ENCODE measurements around the gene SLC10A3.
"Not testable (repeated sequence)": the region's sequence is repeated elsewhere in the genome, so short reads cannot be mapped to it uniquely, and the experiment has no call there.

The SLC10A3 gene

DNA sequence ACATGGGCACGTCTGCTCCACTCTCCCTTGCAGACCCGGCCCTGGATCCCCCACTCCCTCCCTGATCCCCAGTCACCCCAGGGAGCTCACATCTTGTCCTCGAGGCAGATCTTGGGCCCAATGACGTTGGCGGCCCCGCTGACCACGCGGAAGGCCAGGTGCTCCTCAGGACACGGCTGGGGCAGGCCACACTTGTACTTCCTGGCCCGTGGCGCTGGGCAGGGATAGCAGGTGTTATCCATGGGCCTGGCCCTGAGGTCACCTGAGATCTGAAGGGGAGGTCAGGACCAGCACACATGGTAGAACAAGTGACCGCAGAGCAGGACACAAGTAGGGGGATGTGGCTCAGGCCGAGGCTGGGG lies 17.9 kb upstream of the SLC10A3 start:
- DNase-seq = no peak

DNA sequence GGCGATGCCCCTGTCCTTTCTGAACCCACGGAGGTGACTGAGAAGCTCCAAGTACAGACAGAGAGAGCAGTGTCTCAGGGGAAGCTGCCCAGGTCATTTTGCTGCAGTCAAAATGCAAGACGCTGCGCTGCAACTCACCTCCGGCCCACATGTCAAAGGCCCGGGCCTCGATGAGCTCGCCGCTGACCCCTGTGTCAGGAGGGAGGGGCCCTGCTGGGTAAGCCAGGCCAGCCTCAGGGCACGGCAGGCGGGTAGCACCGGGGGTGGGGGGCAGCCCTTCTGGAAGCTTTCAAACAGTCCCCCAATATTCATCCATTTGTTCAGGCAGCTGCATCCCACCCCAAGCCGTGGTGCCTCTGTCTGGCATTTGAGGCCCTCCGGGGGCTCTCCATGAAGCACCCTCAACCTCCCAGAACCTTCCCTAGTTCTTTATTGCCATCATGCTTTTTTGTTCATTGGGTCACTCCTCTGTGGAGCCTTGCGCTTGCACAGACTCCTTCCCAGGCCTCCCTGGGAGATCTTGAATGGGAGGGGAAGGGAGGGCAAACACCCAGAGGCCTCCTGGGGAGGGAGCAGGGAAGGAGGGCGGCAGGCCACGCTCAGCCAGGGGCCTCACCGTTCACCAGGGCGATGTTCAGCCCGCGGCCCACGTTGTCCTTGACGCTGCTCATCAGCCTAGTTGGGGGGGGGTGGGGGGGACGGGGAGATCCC lies 17.4 kb upstream of the SLC10A3 start:
- DNase-seq = no peak

DNA sequence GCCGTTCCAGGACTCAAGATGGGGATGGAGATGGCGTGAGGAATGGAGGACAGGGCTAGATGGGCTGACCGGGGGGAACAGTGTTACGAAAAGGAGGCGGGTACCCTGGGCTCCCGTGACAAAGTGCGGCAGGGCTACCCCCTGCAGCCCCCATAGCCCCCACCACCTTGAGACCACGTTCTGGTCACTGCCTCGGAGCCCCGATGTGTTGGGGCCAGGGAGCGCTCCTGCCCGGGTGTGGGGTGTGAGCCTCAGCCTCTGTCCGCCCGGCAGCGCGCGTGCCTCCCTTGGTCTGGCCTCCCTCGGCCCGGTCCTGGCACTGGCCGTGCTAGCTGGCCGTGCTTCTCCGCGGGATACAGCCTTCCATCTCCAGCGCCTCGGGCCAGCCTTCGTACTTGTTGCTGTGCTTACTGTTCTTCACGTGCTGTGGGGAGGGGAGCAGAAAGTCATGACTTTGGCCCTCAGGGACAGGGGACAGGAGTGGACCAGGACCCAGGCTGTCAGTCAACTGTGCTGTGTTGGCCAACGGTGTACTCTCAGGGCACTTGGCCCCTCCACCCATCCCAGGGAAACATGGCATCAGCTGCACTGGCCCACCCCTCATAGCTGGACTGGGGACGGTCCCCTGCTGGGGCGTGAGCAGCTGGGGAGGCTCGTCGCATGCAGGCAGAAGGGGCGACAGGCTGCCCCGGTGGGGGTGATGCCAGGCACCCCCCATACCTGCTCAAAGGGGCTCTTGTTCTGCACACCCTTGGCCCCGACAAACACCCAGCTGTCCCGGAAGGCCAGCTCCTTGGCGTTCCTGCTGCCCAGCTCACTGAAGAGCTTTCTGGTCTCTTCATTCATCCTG lies 16.3 kb upstream of the SLC10A3 start:
- DNase-seq = no peak

DNA sequence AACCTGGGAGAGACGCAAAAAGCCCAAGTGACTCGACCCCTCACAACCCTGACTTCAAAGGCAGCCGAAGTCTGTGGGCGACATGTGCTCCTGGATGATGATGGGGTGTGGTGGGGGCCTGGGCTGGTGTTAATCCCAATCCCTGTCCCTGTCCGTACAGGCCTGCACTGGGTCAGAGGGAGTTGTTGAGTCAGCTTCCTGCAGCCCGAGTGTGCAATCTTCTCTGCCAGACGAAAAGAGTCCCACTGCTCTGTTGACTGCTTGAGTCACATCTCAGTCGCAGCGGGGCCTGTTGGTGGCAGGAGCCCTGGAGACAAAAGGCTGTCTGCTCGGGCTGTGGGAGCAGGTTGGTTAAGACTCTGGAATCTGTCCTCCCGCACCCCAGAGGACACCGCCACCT lies 15.3 kb upstream of the SLC10A3 start:
- DNase-seq = no peak

DNA sequence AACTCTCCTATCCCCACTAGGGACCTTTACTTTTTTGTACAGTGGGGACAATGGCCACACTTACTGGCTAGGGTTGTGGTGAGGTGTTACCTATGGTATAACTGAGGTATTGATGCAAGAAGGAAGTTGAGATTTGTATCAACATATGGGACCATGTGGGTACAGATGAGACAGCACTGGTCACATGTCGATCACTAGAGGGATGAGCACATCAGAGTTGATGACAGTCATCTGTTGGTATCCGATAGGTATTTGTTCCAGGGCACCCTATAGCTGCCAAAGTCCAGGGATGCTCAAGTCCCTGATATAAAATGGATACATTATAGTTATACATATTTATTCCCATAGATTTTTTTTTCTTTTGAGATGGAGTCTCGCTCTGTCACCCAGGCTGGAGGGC lies 12.6 kb upstream of the SLC10A3 start:
- no peak for DNase-seq

DNA sequence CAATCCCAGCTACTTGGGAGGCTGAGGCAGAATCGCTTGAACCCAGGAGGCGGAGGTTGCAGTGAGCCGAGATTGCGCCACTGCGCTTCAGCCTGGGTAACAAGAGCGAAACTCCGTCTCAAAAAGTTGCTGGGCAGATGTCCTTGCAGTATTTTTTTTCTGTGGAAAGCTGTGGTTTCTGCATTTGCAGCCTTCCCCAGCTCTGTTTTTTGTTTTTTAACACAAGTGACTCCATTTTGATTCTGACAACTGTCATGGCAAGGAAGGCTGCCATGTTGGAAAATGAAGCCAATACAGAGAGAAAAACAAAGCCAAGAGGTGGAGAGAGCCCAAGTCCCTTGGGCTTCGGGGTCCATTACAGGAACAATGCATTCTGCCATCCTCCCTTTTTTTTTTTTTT lies 11.7 kb upstream of the SLC10A3 start:
- no peak for DNase-seq

DNA sequence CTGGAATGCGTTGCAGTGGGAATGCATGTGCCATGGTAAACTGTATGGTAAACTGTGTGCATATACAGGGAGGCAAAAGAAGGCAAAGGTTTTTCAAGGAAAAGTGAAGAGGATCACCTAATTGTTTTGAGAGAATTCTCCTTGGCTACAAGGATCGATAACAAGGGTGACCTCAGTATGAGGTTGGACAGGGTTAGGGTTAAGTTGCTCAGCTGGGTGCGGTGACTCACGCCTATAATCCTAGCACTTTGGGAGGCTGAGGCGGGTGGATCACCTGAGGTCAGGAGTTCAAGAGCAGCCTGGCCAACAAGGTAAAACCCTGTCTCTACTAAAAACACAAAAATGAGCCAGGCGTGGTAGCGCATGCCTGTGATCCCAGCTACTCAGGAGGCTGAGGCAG lies 11.0 kb upstream of the SLC10A3 start:
- not testable (repeated sequence) for DNase-seq

DNA sequence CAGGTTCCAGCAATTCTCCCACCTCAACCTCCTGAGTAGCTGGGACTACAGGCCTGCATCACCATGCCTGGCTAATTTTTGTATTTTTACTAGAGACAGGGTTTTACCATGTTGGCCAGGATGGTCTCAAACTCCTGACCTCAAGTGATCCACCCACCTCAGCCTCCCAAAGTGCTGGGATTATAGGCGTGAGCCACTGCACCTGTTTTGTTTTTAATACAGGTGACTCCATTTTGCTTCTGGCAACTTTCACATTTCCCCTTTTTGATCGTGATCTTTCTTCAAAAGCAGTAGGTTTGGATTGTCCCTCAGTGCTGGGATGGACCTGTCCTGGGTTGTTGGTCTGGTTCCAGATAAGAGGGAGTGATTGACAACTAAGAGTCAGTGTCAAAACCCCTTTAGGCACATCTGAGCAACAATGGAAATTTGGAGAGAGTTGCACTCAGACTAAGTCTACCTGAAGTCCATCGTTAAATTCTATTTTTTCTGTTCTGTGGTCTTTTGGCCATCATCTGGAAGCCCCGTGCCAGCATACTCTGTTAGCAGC lies 6.2 kb upstream of the SLC10A3 start:
- DNase-seq = not testable (repeated sequence)

DNA sequence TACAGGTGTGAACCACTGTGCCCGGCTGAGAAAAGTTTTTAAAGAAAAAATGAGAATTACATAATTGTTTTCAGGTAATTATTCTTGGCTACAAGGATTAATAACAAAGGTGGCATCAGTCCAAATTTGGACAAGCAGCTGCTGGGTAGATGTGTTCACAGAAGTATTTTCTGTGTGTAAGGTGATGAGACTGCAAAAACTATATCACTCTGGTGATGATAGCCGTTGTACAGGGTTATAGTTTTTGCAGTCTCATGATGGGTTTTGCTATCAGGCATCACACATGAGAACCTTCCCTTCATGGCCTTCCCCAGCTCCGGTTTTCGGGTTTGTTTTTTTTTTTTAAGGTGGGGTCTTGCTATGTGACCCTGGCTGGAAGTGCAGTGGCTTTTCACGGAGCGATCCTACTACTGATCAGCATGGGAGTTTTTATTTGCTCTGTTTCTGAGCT lies 5.1 kb upstream of the SLC10A3 start:
- DNase-seq = no peak

DNA sequence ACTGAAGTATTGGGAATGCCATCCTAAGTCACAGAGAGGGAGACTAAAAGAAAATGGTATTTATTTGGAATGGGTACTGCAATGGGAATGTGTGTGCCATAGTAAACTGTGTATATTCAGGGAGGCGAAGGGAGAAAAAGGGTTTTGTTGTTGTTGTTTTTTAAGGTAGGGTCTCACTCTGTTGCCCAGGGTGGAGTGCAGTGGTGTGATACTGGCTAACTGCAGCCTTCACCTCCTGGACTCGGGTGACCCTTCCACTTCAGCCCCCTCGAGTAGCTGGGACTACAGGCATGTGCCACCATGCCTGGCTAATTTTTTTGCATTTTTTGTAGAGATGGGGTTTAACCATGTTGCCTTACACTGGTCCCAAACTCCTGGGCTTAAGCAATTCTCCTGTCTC lies 4.3 kb upstream of the SLC10A3 start:
- DNase-seq = no peak

DNA sequence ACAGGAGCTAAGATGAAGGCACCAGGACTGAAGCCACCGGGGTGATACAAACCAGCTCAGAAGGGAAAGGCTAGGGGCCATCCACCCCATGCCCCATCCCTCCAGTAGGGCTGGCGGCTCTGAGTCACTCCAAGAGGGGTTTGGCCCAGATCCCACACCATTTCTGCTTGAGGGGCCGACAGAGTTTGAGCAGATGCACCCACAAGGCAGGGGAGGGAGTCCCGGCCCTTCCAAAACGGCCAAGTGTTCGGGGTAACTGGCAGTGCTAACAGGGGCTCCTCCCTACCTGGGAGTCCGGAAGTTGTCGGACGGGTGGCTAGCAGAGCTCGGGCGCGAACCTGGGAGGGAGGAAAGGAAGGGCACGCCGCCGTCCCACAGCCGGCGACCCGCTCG lies 412 bp downstream of the SLC10A3 start:
- DNase-seq = no peak

DNA sequence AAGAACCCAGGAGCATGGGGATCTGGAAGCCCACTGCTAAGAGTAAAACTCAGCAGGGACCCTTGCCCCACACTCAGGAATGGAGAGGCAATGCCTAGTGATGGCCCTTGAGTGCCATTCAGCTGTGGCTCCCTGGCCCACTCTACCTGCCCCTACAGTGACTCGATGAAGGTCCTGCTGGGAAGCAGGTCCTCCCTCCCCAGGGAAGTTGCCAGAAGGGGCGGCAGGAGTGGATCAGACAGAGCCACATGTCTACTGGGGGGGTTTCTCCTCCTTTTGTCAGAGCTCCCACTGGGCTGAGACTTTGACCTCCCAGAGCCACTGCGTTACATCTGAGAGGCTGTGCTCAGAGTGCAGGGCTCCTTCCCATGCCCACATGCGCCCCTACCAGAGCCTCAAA lies 1.2 kb downstream of the SLC10A3 start:
- no peak for DNase-seq

DNA sequence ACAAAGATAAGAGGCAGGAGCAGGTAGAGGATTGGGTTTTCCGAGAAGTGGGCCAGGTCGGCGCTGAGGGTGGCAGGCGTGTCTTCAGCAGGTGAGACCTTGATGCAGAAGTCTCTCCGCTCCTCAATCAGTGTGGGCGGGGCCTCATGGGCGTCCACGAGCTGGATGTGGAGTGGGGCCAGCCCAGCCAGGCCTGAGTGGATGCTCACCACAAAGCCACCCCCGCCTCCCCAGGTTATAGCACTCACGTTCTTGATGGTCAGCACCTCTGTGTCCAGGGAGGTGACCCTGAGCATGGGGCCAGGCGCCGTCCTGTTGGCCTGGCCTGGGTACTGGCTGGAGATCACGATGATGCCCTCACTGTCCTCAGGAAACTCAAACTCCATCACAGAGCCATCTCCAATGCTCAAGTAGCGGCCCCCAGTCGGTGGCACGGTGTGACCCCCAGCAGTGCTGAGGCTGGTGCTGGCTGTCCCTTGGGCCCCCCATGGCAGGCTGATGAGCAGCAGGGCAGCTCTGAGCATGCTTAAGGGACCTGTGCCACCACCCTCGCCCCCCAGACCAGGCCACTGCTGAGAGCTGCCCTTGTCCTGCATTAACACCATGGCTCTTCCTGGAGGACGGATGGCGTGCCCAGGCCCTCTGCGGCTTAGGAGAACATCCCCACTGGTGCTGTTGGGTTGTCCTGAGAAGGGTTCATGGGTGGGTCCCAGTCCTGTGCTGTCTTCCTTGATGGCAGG lies 1.9 kb downstream of the SLC10A3 start:
- DNase-seq = no peak

DNA sequence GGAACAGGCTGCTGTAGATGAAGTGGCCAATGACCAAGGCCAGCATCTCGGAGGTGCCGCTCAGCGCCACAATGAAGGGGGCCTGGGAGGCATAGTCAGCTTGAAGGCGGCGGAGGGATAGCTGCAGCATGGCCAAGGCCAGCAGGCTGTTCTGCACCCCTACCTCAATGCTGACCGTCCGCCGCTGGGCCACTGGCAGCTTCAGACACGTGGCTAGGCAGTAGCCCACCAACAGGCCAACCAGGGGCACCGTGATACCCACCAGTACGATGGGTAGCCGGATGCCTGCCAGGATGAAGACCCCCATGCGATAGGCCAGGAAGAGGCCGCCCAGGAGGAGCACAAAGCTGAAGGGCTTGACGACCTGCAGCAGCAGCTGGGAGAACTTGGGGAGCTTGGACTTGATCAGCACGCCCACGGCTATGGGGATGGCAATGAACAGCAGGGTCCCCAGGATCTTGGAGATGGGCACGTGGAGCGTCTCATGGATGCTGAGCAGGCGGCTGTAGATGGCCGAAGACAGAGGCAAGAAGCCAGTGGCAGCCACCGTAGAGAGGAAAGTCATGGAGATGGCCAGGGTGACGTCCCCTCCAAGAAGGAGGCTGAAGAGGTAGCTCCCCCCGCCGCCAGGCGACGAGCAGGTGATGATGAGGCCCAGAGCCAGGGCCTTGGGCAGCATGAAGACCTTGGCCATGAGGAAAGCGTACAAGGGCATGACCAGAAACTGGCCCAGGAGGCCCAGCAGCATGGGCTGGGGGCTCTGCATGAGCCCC lies 2.7 kb downstream of the SLC10A3 start:
- no peak for DNase-seq

DNA sequence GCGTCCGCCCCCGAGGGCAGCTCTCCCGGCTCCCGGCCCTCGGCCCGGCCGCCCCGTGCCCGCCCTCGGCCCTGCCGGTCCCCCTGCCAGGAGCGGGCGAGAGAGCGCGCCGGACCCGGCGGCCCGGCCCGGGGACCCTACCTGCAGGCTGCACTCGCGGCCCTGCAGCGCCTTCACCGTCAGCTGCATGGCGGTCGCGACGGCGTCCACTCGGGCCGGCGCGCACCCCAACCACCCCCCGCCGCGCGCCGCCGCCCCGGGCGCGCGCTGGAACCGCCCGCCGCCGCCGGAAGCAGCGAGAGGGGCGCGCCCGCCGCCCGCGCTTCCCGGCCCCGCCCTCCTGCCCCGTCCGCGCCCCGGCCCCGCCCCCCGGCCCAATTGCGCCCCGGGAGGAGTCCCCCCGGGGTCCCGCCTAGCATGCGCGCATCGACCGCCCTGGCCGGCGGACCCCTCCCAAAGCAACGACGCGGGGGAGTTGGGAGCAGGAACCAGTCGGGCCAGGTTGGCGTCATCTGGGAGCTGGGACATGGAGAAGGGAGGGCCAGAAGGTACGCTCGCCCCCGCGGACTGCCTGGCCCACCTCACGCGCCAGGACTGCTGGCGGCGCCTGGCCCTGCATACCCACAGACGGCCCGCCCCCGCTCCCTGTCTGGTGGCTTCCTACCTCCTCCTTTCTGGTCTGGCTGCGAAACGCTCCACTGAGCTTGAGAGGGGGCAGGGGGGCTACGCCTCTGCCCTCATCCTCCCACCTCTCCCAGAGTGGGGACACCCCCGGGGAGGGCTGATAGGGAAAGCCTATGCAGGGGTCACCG lies 3.8 kb downstream of the SLC10A3 start, which contains the start of gene UBL4A:
Gene UBL4A (minus strand): TSS at position 220 of the 812 bp plus-strand sequence. CDS start 31 bp downstream, at position 189.
- no peak for DNase-seq

DNA sequence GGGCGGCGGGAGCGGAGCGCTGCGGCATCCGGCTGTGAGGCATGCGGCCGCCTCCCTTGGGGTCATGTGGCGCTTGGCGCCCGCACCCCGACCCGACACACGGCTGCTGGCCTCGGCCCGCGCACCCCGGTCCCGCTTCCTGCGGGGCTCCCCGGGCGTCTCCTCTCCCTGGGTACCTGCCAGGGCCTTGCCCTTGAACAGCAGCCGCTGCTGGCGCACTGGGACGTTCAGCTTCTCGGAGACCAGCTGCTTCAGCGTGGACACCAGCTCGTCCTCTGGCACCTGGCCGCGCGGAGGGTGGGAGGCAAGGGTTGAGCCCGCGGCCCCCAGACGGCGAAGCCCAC lies 4.4 kb downstream of the SLC10A3 start:
- no peak for DNase-seq

DNA sequence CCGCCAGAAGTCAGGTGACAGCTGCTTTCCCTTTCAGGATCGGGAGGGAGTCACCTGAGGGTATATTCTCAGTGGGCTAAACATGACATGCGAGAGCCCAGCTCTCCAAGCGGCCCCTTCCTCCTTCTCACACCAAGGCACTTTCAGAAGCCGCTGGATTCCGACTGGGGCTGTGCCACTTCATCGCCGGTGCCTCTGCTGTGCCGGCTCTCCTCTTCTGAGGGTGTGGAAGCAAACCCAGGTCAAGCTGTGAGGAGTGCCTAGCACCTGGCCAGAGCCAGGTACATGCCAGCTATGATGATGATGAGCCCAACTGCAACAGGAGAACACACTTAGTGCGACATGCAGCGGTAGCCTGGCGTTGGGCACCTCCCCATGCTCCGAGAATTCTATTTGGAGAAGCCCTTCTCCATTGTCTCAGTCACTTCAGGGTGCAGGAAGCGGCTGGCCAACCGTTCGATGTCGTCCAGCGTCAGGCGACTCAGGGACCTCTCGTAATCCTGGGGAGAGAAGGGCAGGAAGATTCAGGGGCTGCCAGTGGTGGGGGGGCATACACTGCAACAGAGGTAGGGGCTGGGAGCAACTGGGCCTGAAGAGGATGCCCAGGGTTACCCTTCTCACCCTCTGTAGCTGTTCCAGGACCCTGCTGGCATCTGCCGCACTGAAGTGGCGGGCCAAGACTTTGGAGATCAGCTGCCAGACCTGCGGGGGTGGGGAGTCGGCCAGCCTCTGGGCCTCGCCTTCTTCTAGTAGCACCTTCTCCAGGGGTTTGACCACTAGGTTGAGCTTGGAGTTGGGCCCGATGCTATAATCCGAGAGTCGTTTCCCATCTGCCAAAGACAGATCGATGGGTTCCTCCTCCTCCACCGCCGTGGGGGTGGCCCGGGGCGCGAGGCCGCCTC lies 5.0 kb downstream of the SLC10A3 start:
- no peak for DNase-seq

DNA sequence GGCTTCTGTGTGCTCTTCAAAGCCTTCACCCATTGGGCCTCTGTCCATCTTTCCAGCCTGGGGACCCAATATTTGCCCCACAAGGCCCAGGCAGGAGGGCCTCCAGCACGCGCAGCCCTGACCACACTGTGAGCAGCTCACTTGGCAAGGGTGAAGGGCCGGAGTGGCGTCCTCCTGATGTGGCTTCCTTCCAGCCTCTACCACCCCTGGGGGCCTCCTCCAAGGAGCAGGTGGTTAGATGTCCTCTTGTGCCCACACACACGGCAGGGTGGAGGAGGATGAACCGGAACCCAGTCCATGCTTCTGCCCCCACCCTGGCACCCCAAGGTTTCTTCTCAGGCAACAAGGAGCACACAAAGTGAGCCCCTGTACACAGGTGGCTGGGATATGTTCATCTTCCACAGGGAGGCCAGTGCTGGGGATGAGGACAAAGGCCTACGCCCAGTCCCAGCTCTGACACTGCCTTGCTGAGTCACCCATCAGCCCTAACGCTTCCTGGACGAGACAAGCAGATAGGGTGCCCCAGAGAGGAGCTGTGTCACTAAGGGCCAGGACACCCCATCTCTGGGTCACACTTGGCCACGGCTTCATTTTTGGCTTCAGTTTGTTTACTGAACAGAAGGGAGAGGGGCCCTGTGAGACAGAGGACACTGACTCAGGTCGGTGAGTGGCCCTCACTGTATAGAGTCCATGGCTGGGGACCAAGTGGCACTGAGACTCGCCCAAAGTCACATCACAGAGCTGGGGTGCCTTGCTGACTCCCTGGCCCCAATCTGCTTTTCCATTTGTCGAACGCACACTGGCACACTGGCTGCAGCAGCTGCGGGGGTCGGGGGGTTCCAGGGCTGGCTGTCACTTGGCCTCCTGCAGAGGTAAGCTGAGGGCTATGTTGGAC lies 5.9 kb downstream of the SLC10A3 start:
- DNase-seq = no peak

DNA sequence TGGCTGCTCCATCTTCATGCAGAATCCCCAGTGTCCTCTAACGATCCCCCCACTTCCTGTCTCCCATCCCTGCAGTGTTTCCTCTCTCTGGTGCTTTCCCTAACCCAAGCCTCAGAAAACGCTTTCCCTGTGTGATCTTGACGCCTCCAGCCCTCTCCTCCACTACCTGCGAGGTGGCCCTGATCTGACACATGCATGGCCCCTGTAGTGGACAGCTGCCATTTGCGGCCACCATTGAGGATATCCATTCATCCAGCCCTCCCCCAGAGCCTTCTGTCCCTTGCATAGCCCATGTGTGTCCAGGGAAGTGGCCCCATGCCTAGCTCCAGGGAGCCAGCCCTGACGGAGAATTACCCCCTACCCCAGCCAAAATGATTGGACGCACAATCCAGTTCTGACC lies 7.1 kb downstream of the SLC10A3 start:
- DNase-seq = no peak

DNA sequence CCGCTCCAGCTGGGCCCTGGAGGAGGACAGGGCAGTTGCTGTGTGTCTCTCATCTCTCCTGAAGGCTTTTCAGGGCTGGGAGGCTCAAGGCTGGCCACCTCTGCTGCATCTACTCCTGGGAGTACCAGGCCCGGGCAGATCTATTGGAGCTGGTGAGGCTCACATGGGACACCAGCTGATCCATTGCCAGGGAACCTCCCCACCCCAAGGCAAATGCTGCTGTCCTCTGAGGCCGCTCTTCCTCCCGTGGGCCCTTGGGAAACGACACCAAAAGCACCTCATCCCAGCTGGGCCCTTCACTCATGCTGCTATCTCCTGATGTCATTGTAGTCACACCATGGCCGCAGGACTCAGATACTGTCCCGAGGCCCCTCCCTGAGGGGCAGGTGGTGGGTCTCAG lies 7.6 kb downstream of the SLC10A3 start:
- DNase-seq = no peak
